Panc1 (cell line): ENCODE data around the gene SORCS1.

ENCODE experiments used
- POLR2AphosphoS5 ChIP-seq: IDR thresholded peaks from 2 replicates; pipeline ENCODE4 v1.6.1; 2012; ENCODE audit warnings: mild to moderate bottlenecking, low read depth, low read length, moderate library complexity
- SIN3A ChIP-seq: IDR thresholded peaks from 2 replicates; pipeline ENCODE4 v1.6.1; 2012; ENCODE audit warnings: low read depth, mild to moderate bottlenecking, low read length, moderate library complexity, borderline replicate concordance; ENCODE audit not compliant: insufficient read depth
- TCF7L2 ChIP-seq: IDR thresholded peaks from 2 replicates; pipeline ENCODE4 v1.6.1; 2011; ENCODE audit warnings: mild to moderate bottlenecking, low read depth, low read length, inconsistent platforms
- TF ChIP-seq, protein P1 (sequence below): fragments of 450-650 bp; IDR thresholded peaks from 2 replicates; pipeline ENCODE4 v1.5.1; 2017; ENCODE audit warnings: mild to moderate bottlenecking
- TF ChIP-seq, protein P2 (sequence below), 2 experiments: IDR thresholded peaks; 2 replicates each; pipeline ENCODE4 v1.6.1; 2011 to 2012; ENCODE audit warnings: low read depth in 2 of 2, control low read depth in 1 of 2, low read length in 1 of 2, mild to moderate bottlenecking in 1 of 2, moderate library complexity in 1 of 2; ENCODE audit not compliant: insufficient read depth in 1 of 2

DNA sequence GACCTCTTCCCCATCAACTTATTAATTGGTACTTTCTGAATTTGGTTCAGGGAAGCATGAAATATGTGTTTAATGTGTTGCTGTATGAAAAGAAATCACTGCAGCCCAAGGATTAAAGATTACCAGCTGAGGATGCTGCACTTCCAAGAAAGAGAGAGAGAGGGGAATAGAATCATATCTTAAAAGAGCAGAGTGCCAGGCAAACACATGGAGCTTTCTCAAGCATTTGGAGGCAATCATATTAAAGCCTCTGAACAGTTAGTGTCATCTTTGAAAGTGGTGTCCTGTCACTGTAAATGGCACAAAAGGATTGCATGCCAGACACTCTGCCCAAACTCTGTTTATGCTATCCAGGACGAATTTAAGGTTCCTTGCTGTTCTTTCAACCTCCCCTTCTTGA is 386.7 kb downstream of the SORCS1 start:
- TF ChIP-seq, protein P1, sequence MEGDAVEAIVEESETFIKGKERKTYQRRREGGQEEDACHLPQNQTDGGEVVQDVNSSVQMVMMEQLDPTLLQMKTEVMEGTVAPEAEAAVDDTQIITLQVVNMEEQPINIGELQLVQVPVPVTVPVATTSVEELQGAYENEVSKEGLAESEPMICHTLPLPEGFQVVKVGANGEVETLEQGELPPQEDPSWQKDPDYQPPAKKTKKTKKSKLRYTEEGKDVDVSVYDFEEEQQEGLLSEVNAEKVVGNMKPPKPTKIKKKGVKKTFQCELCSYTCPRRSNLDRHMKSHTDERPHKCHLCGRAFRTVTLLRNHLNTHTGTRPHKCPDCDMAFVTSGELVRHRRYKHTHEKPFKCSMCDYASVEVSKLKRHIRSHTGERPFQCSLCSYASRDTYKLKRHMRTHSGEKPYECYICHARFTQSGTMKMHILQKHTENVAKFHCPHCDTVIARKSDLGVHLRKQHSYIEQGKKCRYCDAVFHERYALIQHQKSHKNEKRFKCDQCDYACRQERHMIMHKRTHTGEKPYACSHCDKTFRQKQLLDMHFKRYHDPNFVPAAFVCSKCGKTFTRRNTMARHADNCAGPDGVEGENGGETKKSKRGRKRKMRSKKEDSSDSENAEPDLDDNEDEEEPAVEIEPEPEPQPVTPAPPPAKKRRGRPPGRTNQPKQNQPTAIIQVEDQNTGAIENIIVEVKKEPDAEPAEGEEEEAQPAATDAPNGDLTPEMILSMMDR: no peak
- TF ChIP-seq POLR2AphosphoS5 (no peak), SIN3A (no peak), TCF7L2 (no peak)
- TF ChIP-seq, protein P2, sequence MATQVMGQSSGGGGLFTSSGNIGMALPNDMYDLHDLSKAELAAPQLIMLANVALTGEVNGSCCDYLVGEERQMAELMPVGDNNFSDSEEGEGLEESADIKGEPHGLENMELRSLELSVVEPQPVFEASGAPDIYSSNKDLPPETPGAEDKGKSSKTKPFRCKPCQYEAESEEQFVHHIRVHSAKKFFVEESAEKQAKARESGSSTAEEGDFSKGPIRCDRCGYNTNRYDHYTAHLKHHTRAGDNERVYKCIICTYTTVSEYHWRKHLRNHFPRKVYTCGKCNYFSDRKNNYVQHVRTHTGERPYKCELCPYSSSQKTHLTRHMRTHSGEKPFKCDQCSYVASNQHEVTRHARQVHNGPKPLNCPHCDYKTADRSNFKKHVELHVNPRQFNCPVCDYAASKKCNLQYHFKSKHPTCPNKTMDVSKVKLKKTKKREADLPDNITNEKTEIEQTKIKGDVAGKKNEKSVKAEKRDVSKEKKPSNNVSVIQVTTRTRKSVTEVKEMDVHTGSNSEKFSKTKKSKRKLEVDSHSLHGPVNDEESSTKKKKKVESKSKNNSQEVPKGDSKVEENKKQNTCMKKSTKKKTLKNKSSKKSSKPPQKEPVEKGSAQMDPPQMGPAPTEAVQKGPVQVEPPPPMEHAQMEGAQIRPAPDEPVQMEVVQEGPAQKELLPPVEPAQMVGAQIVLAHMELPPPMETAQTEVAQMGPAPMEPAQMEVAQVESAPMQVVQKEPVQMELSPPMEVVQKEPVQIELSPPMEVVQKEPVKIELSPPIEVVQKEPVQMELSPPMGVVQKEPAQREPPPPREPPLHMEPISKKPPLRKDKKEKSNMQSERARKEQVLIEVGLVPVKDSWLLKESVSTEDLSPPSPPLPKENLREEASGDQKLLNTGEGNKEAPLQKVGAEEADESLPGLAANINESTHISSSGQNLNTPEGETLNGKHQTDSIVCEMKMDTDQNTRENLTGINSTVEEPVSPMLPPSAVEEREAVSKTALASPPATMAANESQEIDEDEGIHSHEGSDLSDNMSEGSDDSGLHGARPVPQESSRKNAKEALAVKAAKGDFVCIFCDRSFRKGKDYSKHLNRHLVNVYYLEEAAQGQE (IDR thresholded peaks at IDR 0.05; ENCODE audit: insufficient read depth in 1 of 2, low read depth in 2 of 2, low read length in 1 of 2): no peak
